ENCODE measurements around the gene HNMT. TPM values are rescaled to one million over a fixed set of nuclear protein-coding genes. Genes with fewer than 3 reads are reported as not detected.

HNMT gene
- total and polyA plus RNA-seq, 2 of the 13 experiments (the other 11 are each of a cell fraction or from before 2014, with no cell fraction given) = 279 to 309 TPM

DNA sequence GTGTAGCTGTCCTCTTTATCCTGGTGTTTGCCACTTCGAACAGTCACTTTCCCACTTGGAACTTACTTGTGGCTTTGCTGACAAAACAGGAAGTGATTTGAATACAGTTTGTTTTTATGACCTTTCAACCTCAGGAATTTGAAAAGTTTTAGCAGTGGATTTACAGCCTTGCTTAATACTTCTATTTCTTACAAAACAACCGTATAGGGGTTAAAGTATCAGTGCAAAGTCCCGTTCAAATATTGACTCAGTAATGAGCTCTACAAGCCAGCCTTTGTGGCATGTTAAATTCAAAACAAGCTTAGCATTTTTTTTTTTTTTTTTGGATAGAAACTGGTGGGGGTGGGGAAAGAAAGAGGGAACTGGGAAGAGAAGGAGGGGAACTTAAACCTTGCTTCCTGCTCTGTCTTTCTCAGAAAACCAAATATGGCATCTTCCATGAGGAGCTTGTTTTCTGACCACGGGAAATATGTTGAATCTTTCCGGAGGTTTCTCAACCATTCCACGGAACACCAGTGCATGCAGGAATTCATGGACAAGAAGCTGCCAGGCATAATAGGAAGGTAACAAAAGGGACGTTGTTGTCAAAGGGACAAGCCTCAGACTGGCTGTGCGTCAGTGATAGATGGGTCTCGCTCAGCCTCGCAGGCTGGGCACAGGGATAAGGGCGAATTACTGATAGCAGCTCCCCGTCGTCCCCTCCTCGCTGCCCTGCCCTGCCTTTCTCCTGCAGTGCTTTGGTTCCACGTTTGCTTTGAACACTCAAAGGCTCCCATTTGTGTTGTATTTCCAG, at the start of gene HNMT (continued):
- TF ChIP-seq, protein P1, sequence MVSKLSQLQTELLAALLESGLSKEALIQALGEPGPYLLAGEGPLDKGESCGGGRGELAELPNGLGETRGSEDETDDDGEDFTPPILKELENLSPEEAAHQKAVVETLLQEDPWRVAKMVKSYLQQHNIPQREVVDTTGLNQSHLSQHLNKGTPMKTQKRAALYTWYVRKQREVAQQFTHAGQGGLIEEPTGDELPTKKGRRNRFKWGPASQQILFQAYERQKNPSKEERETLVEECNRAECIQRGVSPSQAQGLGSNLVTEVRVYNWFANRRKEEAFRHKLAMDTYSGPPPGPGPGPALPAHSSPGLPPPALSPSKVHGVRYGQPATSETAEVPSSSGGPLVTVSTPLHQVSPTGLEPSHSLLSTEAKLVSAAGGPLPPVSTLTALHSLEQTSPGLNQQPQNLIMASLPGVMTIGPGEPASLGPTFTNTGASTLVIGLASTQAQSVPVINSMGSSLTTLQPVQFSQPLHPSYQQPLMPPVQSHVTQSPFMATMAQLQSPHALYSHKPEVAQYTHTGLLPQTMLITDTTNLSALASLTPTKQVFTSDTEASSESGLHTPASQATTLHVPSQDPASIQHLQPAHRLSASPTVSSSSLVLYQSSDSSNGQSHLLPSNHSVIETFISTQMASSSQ (IDR thresholded peaks at IDR 0.05; ENCODE audit: low read depth) = peak; percentile 94
- TF ChIP-seq, protein P1 (CRISPR knock-in tag; IDR thresholded peaks at IDR 0.05; ENCODE audit: borderline replicate concordance) = peak; percentile 95
- TF ChIP-seq JARID2 (CRISPR knock-in tag; IDR thresholded peaks at IDR 0.05; ENCODE audit: insufficient replicate concordance) (peak; percentile 91), HNF4G (IDR thresholded peaks at IDR 0.05; ENCODE audit: borderline replicate concordance, low read depth, low read length) (peak; percentile 100), HNF4G (CRISPR knock-in tag; IDR thresholded peaks at IDR 0.05; ENCODE audit: borderline replicate concordance, low read depth) (peak; percentile 96), ZNF180 (CRISPR knock-in tag; IDR thresholded peaks at IDR 0.05; ENCODE audit: borderline replicate concordance, low read depth) (no peak), ZNF124 (CRISPR knock-in tag; IDR thresholded peaks at IDR 0.05) (peak; percentile 48; the same call in 1 of the 2 replicates), KLF15 (CRISPR knock-in tag; IDR thresholded peaks at IDR 0.05; ENCODE audit: borderline replicate concordance) (no peak; the same call in 1 of the 2 replicates), MTA1 (CRISPR knock-in tag; IDR thresholded peaks at IDR 0.05; ENCODE audit: borderline replicate concordance) (no peak; the same call in 1 of the 2 replicates), SOX6 (IDR thresholded peaks at IDR 0.05) (no peak), SOX6 (CRISPR knock-in tag; IDR thresholded peaks at IDR 0.05) (peak; percentile 98), NONO (IDR thresholded peaks at IDR 0.05) (no peak), NONO (CRISPR knock-in tag; conservative IDR thresholded peaks at IDR 0.05) (peak; percentile 90), XBP1 (CRISPR knock-in tag; IDR thresholded peaks at IDR 0.05) (peak; percentile 12; the same call in 1 of the 2 replicates), KLF13 (CRISPR knock-in tag; IDR thresholded peaks at IDR 0.05) (no peak; the same call in 1 of the 2 replicates), ZNF652 (CRISPR knock-in tag; IDR thresholded peaks at IDR 0.05; ENCODE audit: borderline replicate concordance, low read depth) (peak; percentile 80; the same call in 1 of the 2 replicates), NCOA5 (CRISPR knock-in tag; IDR thresholded peaks at IDR 0.05) (no peak), CCAR2 (optimal IDR thresholded peaks at IDR 0.05; ENCODE audit: low read depth, low read length) (no peak), ZNF616 (CRISPR knock-in tag; IDR thresholded peaks at IDR 0.05; ENCODE audit: low read depth) (0 out of 2 replicates have a peak, but pooled peaks have one; percentile 46), ZKSCAN5 (CRISPR knock-in tag; IDR thresholded peaks at IDR 0.05) (no peak), ZFP1 (CRISPR knock-in tag; IDR thresholded peaks at IDR 0.05) (peak; percentile 96), PAX8 (CRISPR knock-in tag; IDR thresholded peaks at IDR 0.05; ENCODE audit: borderline replicate concordance) (no peak), ZKSCAN8 (CRISPR knock-in tag; IDR thresholded peaks at IDR 0.05; ENCODE audit: borderline replicate concordance) (peak; percentile 90), ZNF672 (CRISPR knock-in tag; IDR thresholded peaks at IDR 0.05) (no peak), HOXA9 (CRISPR knock-in tag; IDR thresholded peaks at IDR 0.05; ENCODE audit: borderline replicate concordance) (no peak; the same call in 1 of the 2 replicates), NFIB (CRISPR knock-in tag; IDR thresholded peaks at IDR 0.05; ENCODE audit: borderline replicate concordance) (no peak)
- TF ChIP-seq, protein P2, sequence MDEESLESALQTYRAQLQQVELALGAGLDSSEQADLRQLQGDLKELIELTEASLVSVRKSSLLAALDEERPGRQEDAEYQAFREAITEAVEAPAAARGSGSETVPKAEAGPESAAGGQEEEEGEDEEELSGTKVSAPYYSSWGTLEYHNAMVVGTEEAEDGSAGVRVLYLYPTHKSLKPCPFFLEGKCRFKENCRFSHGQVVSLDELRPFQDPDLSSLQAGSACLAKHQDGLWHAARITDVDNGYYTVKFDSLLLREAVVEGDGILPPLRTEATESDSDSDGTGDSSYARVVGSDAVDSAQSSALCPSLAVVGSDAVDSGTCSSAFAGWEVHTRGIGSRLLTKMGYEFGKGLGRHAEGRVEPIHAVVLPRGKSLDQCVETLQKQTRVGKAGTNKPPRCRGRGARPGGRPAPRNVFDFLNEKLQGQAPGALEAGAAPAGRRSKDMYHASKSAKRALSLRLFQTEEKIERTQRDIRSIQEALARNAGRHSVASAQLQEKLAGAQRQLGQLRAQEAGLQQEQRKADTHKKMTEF (CRISPR knock-in tag; IDR thresholded peaks at IDR 0.05) = peak; percentile 98

Data from HepG2 (cell line).